Measurements from ENCODE around the gene PGM2L1. TPM values are rescaled to one million over a fixed set of nuclear protein-coding genes. Genes with fewer than 3 reads are reported as not detected.

PGM2L1 gene
- polyA plus RNA-seq, 1 experiment: 0.97 TPM

GRCh38 chr11:74357449-74357848, 40.8 kb downstream of the PGM2L1 start:
- Histone ChIP-seq H3K27me3 (ENCODE audit: control insufficient read depth, insufficient read depth, low read length) (no peaks in the 10 kb centered on the region), H3K36me3 (ENCODE audit: control insufficient read depth, insufficient read depth, low read length) (no peaks in the 10 kb centered on the region), H3K4me3 (ENCODE audit: low read depth, low read length) (no peak overlapping the region)
- no peak for DNase-seq (ENCODE audit: low read depth)
- ChIA-PET CTCF (interaction anchor here (2.2 kb wide), 1 partner anchor 102 kb away, joined by 6 read pairs; no protein-coding TSS in a partner anchor), POLR2A (no interaction called here)
- no peak for TF ChIP-seq CTCF (IDR thresholded peaks at IDR 0.05; ENCODE audit: insufficient read depth, low read depth, low read length)

- no peaks in the 10 kb centered on the region for H3K36me3 ChIP-seq (ENCODE audit: control insufficient read depth, insufficient read depth, low read length)
- POLR2A ChIA-PET: no interaction called here
- no peaks in the 10 kb centered on the region for H3K27me3 ChIP-seq (ENCODE audit: control insufficient read depth, insufficient read depth, low read length)
- no peak for TF ChIP-seq CTCF (IDR thresholded peaks at IDR 0.05; ENCODE audit: insufficient read depth, low read depth, low read length)
- DNase-seq (ENCODE audit: low read depth): no peak
- CTCF ChIA-PET: interaction anchor here (0.6 kb wide), 1 partner anchor 45 kb away, joined by 3 read pairs; no protein-coding TSS in a partner anchor
- H3K4me3 ChIP-seq (ENCODE audit: low read depth, low read length): no peak overlapping the region
Measured at GRCh38 chr11:74355626-74356025, 42.6 kb downstream of the PGM2L1 start.

GRCh38 chr11:74354036-74354435, 44.2 kb downstream of the PGM2L1 start:
- CTCF ChIA-PET: no interaction called here
- POLR2A ChIA-PET: no interaction called here
- TF ChIP-seq CTCF (IDR thresholded peaks at IDR 0.05; ENCODE audit: insufficient read depth, low read depth, low read length): no peak
- no peaks in the 10 kb centered on the region for H3K36me3 ChIP-seq (ENCODE audit: control insufficient read depth, insufficient read depth, low read length)
- H3K4me3 ChIP-seq (ENCODE audit: low read depth, low read length): no peak overlapping the region
- no peaks in the 10 kb centered on the region for H3K27me3 ChIP-seq (ENCODE audit: control insufficient read depth, insufficient read depth, low read length)
- DNase-seq (ENCODE audit: low read depth): no peak

GRCh38 chr11:74347381-74347780, 50.9 kb downstream of the PGM2L1 start:
- DNase-seq (ENCODE audit: low read depth): no peak
- POLR2A ChIA-PET: no interaction called here
- TF ChIP-seq CTCF (IDR thresholded peaks at IDR 0.05; ENCODE audit: insufficient read depth, low read depth, low read length): no peak
- Histone ChIP-seq H3K4me3 (ENCODE audit: low read depth, low read length) (no peak overlapping the region), H3K27me3 (ENCODE audit: control insufficient read depth, insufficient read depth, low read length) (no peaks in the 10 kb centered on the region), H3K36me3 (ENCODE audit: control insufficient read depth, insufficient read depth, low read length) (no peaks in the 10 kb centered on the region)
- CTCF ChIA-PET: no interaction called here

- POLR2A ChIA-PET: no interaction called here
- CTCF ChIA-PET: no interaction called here
- Histone ChIP-seq H3K27me3 (ENCODE audit: control insufficient read depth, insufficient read depth, low read length) (no peaks in the 10 kb centered on the region), H3K36me3 (ENCODE audit: control insufficient read depth, insufficient read depth, low read length) (no peaks in the 10 kb centered on the region), H3K4me3 (ENCODE audit: low read depth, low read length) (no peak overlapping the region)
- TF ChIP-seq CTCF (IDR thresholded peaks at IDR 0.05; ENCODE audit: insufficient read depth, low read depth, low read length): no peak
- DNase-seq (ENCODE audit: low read depth): no peak
Measured at GRCh38 chr11:74345420-74345819, 52.8 kb downstream of the PGM2L1 start.
